Natural killer cell treated with Interleukin-12 subunit alpha and Interleukin-12 subunit beta and Interleukin-15 and Interleukin-18, amount 100 ng/mL, for 72 hours (primary cell): ENCODE measurements around the gene TBC1D22B. TPM values are rescaled to one million over a fixed set of nuclear protein-coding genes. Genes with fewer than 3 reads are reported as not detected.
"Not testable (repeated sequence)": the region's sequence is repeated elsewhere in the genome, so short reads cannot be mapped to it uniquely, and the experiment has no call there.

Experiments
- ATAC-seq, 2 donors: fragments of 150-1000 bp; cut with Tn5 transposase in 1 of 2; sonication (Bioruptor Pico), chemical (Tn5 transposase) in 1 of 2; 2 replicates each; pipeline ENCODE4 v1.10.0; 2021
- DNase-seq: peaks from one replicate; pipeline ENCODE4 v3.0.0; 2022; ENCODE audit warnings: low spot score
- H3K27ac Mint-ChIP-seq, 2 donors: 1 replicate in 1 of 2; 2 replicates in 1 of 2; pipeline ENCODE4 v1.8.0; 2022; ENCODE audit warnings: mixed read lengths in 2 of 2, mild to moderate bottlenecking in 1 of 2, moderate library complexity in 1 of 2
- H3K27me3 Mint-ChIP-seq, 2 donors: 1 replicate in 1 of 2; 2 replicates in 1 of 2; pipeline ENCODE4 v1.8.0; 2022; ENCODE audit warnings: mixed read lengths in 2 of 2
- H3K36me3 Mint-ChIP-seq: one replicate; pipeline ENCODE4 v1.8.0; 2022; ENCODE audit warnings: mixed read lengths
- H3K4me1 Mint-ChIP-seq, 2 donors: 1 replicate in 1 of 2; 2 replicates in 1 of 2; pipeline ENCODE4 v1.8.0; 2022; ENCODE audit warnings: low read depth in 2 of 2, mixed read lengths in 2 of 2, mild to moderate bottlenecking in 1 of 2
- H3K4me3 Mint-ChIP-seq: one replicate; pipeline ENCODE4 v1.8.0; 2022; ENCODE audit warnings: mixed read lengths
- H3K9me3 Mint-ChIP-seq: 2 replicates; pipeline ENCODE4 v1.8.0; 2022; ENCODE audit warnings: mixed read lengths
- total RNA-seq, 2 donors: library from RNA; stranded (reverse); gene quantifications; one replicate each; pipeline ENCODE4 v1.2.3, GENCODE V29; 2022

TBC1D22B gene
- total RNA-seq, 2 donors from 2014 or later = 27.3 to 37.8 TPM

GRCh38 chr6:37338745-37339255 is 81.2 kb downstream of the TBC1D22B start:
- no peaks in the 10 kb centered on the region for H3K9me3 Mint-ChIP-seq
- ATAC-seq (no peak), DNase-seq (no peak)
- H3K36me3 Mint-ChIP-seq = no peaks in the 10 kb centered on the region
- no peak overlapping the region for H3K27ac Mint-ChIP-seq
- H3K4me3 Mint-ChIP-seq = no peak overlapping the region
- peaks cover 0 to 6% of the 10 kb centered on the region in 2 donors for H3K27me3 Mint-ChIP-seq
- no peaks in the 10 kb centered on the region for H3K4me1 Mint-ChIP-seq

- no peak overlapping the region for H3K4me3 Mint-ChIP-seq
- peaks cover 8 to 12% of the 10 kb centered on the region in 2 donors for H3K27me3 Mint-ChIP-seq
- H3K9me3 Mint-ChIP-seq = no peaks in the 10 kb centered on the region
- ATAC-seq = no peak
- H3K4me1 Mint-ChIP-seq = no peaks in the 10 kb centered on the region
- no peak overlapping the region for H3K27ac Mint-ChIP-seq
- H3K36me3 Mint-ChIP-seq = no peaks in the 10 kb centered on the region
- DNase-seq = no peak
These were observed 82.4 kb downstream of the TBC1D22B start for GRCh38 chr6:37339741-37340638.

GRCh38 chr6:37340639-37340943 is 83.0 kb downstream of the TBC1D22B start:
- no peak overlapping the region for H3K4me3 Mint-ChIP-seq
- no peak overlapping the region for H3K27ac Mint-ChIP-seq
- no peaks in the 10 kb centered on the region for H3K4me1 Mint-ChIP-seq
- peaks cover 8 to 12% of the 10 kb centered on the region in 2 donors for H3K27me3 Mint-ChIP-seq
- ATAC-seq (no peak), DNase-seq (no peak)
- no peaks in the 10 kb centered on the region for H3K36me3 Mint-ChIP-seq
- H3K9me3 Mint-ChIP-seq = no peaks in the 10 kb centered on the region

- Mint-ChIP-seq H3K9me3 (no peaks in the 10 kb centered on the region), H3K4me1 (no peaks in the 10 kb centered on the region), H3K27me3 (peaks cover 16 to 17% of the 10 kb centered on the region in 2 donors), H3K36me3 (peaks cover 4% of the 10 kb centered on the region), H3K4me3 (no peak overlapping the region), H3K27ac (no peak overlapping the region)
- DNase-seq (no peak), ATAC-seq (no peak)
These were observed 85.7 kb downstream of the TBC1D22B start for GRCh38 chr6:37343248-37343647.

- ATAC-seq = no peak
These were observed 86.7 kb downstream of the TBC1D22B start for GRCh38 chr6:37344308-37344707.

GRCh38 chr6:37345804-37346203 is 88.2 kb downstream of the TBC1D22B start:
- H3K27me3 Mint-ChIP-seq = peaks cover 16 to 17% of the 10 kb centered on the region in 2 donors
- DNase-seq, H3K9me3 Mint-ChIP-seq, H3K36me3 Mint-ChIP-seq, H3K4me3 Mint-ChIP-seq, H3K27ac Mint-ChIP-seq, H3K4me1 Mint-ChIP-seq, ATAC-seq: not testable (repeated sequence)

More at GRCh38 chr6:37344308-37344707, 86.7 kb downstream of the TBC1D22B start:
- H3K4me3 Mint-ChIP-seq = no peak overlapping the region
- H3K9me3 Mint-ChIP-seq = no peaks in the 10 kb centered on the region
- H3K4me1 Mint-ChIP-seq = no peaks in the 10 kb centered on the region
- no peak overlapping the region for H3K27ac Mint-ChIP-seq
- H3K36me3 Mint-ChIP-seq = peaks cover 4% of the 10 kb centered on the region
- peaks cover 16 to 17% of the 10 kb centered on the region in 2 donors for H3K27me3 Mint-ChIP-seq
- no peak for DNase-seq

- DNase-seq = no peak
- ATAC-seq = no peak
- H3K27ac Mint-ChIP-seq = no peak overlapping the region
- peaks cover 11 to 16% of the 10 kb centered on the region in 2 donors for H3K27me3 Mint-ChIP-seq
- no peak overlapping the region for H3K4me3 Mint-ChIP-seq
- peaks cover 4% of the 10 kb centered on the region for H3K36me3 Mint-ChIP-seq
- H3K9me3 Mint-ChIP-seq = no peaks in the 10 kb centered on the region
- H3K4me1 Mint-ChIP-seq = no peaks in the 10 kb centered on the region
These were observed 89.6 kb downstream of the TBC1D22B start for GRCh38 chr6:37347177-37347576.

GRCh38 chr6:37347670-37348111 is 90.1 kb downstream of the TBC1D22B start:
- ATAC-seq (no peak), DNase-seq (no peak)
- Mint-ChIP-seq H3K27me3 (peaks cover 11 to 16% of the 10 kb centered on the region in 2 donors), H3K9me3 (no peaks in the 10 kb centered on the region), H3K4me3 (no peak overlapping the region), H3K27ac (no peak overlapping the region), H3K36me3 (peaks cover 4% of the 10 kb centered on the region), H3K4me1 (no peaks in the 10 kb centered on the region)

- H3K9me3 Mint-ChIP-seq = no peaks in the 10 kb centered on the region
- peaks cover 4% of the 10 kb centered on the region for H3K36me3 Mint-ChIP-seq
- ATAC-seq = no peak
- no peak for DNase-seq
- no peak overlapping the region for H3K27ac Mint-ChIP-seq
- H3K4me3 Mint-ChIP-seq = no peak overlapping the region
- peaks cover 6 to 8% of the 10 kb centered on the region in 2 donors for H3K27me3 Mint-ChIP-seq
- H3K4me1 Mint-ChIP-seq = peaks cover 19 to 22% of the 10 kb centered on the region in 2 donors
These were observed 93.5 kb downstream of the TBC1D22B start for GRCh38 chr6:37351027-37351426.

GRCh38 chr6:37352384-37352783 is 94.8 kb downstream of the TBC1D22B start:
- Mint-ChIP-seq H3K4me1 (peaks cover 29 to 32% of the 10 kb centered on the region in 2 donors), H3K9me3 (no peaks in the 10 kb centered on the region), H3K27me3 (no peaks in the 10 kb centered on the region), H3K36me3 (no peaks in the 10 kb centered on the region), H3K4me3 (peak overlapping the region; percentile 55), H3K27ac (no peak overlapping the region)
- DNase-seq = no peak
- ATAC-seq = no peak

GRCh38 chr6:37353761-37354525 is 96.4 kb downstream of the TBC1D22B start, which contains the start of gene RNF8:
Gene RNF8 (plus strand): TSS chr6:37353983. CDS start chr6:37354165, 182 bp downstream.
- Mint-ChIP-seq H3K27ac (peak within 1 kb of the TSS; percentile 77 to 93), H3K4me3 (peak within 1 kb of the TSS; percentile 95), H3K36me3 (no peaks in the 10 kb centered on the region), H3K27me3 (no peaks in the 10 kb centered on the region), H3K9me3 (no peaks in the 10 kb centered on the region), H3K4me1 (peaks cover 39 to 43% of the 10 kb centered on the region in 2 donors)
- ATAC-seq (peak; percentile 97), DNase-seq (peak; percentile 93)

- Mint-ChIP-seq H3K27me3 (no peaks in the 10 kb centered on the region), H3K4me1 (peaks cover 43% of the 10 kb centered on the region in 2 donors), H3K36me3 (no peaks in the 10 kb centered on the region), H3K9me3 (no peaks in the 10 kb centered on the region), H3K4me3 (peak overlapping the region; percentile 95), H3K27ac (peak overlapping the region; percentile 77 to 93)
- DNase-seq (no peak), ATAC-seq (peak; percentile 14 to 34)
These were observed 97.2 kb downstream of the TBC1D22B start for GRCh38 chr6:37354526-37355384.

- no peaks in the 10 kb centered on the region for H3K27me3 Mint-ChIP-seq
- peaks cover 5% of the 10 kb centered on the region for H3K36me3 Mint-ChIP-seq
- peaks cover 43% of the 10 kb centered on the region in 2 donors for H3K4me1 Mint-ChIP-seq
- no peak for DNase-seq
- no peak overlapping the region for H3K27ac Mint-ChIP-seq
- ATAC-seq = no peak
- no peak overlapping the region for H3K4me3 Mint-ChIP-seq
- H3K9me3 Mint-ChIP-seq = no peaks in the 10 kb centered on the region
These were observed 99.7 kb downstream of the TBC1D22B start for GRCh38 chr6:37357288-37357687.
